Endodermal cell (in vitro differentiated cells): ENCODE results near the gene MLX. TPM values are rescaled to one million over a fixed set of nuclear protein-coding genes. Genes with fewer than 3 reads are reported as not detected.
A peak's percentile ranks its signal among the peaks of the same experiment; 100 is the strongest.

Experiments used
- DNase-seq: peaks from one replicate; pipeline ENCODE4 v3.0.0-alpha.2; 2017
- H3K27ac ChIP-seq: 2 replicates; pipeline ENCODE4 v1.5.1; 2013; ENCODE audit warnings: mild to moderate bottlenecking, low read depth, low read length, moderate library complexity
- H3K27me3 ChIP-seq: 2 replicates; pipeline ENCODE4 v1.6.1; 2013; ENCODE audit warnings: mild to moderate bottlenecking, low read length, moderate library complexity; ENCODE audit not compliant: insufficient read depth, control insufficient read depth, poor library complexity, severe bottlenecking
- H3K36me3 ChIP-seq: 2 replicates; pipeline ENCODE4 v1.7.0; 2013; ENCODE audit warnings: mild to moderate bottlenecking, low read length, moderate library complexity; ENCODE audit not compliant: control insufficient read depth, insufficient read depth
- H3K4me1 ChIP-seq: one replicate; pipeline ENCODE4 v1.7.0; 2013; ENCODE audit warnings: low read length; ENCODE audit not compliant: control insufficient read depth, insufficient read depth
- H3K4me3 ChIP-seq: 2 replicates; pipeline ENCODE4 v1.5.1; 2013; ENCODE audit warnings: mild to moderate bottlenecking, low read length, moderate library complexity
- H3K9ac ChIP-seq: 2 replicates; pipeline ENCODE4 v1.6.1; 2013; ENCODE audit warnings: mild to moderate bottlenecking, low read length, moderate library complexity; ENCODE audit not compliant: poor library complexity, severe bottlenecking; ENCODE audit errors: extremely low read depth
- H3K9me3 ChIP-seq: 2 replicates; pipeline ENCODE4 v1.6.1; 2013; ENCODE audit warnings: mild to moderate bottlenecking, low read length, moderate library complexity; ENCODE audit not compliant: control insufficient read depth
- H3K27ac Mint-ChIP-seq: 2 replicates; pipeline ENCODE4 v1.8.0; 2020; ENCODE audit warnings: mixed read lengths
- H3K27me3 Mint-ChIP-seq: 2 replicates; pipeline ENCODE4 v1.8.0; 2021; ENCODE audit warnings: mild to moderate bottlenecking, mixed read lengths; ENCODE audit not compliant: insufficient read depth
- H3K36me3 Mint-ChIP-seq: 2 replicates; pipeline ENCODE4 v1.8.0; 2020; ENCODE audit warnings: low read depth, mixed read lengths
- H3K4me1 Mint-ChIP-seq: 2 replicates; pipeline ENCODE4 v1.8.0; 2020; ENCODE audit warnings: mixed read lengths
- H3K4me3 Mint-ChIP-seq: 2 replicates; pipeline ENCODE4 v1.8.0; 2020; ENCODE audit warnings: mild to moderate bottlenecking, moderate library complexity, mixed read lengths
- H3K9me3 Mint-ChIP-seq: 2 replicates; pipeline ENCODE4 v1.8.0; 2020; ENCODE audit warnings: mild to moderate bottlenecking, mixed read lengths
- CTCF ChIP-seq: fragments of 200-600 bp; sonication (generic); conservative IDR thresholded peaks from 2 replicates; pipeline ENCODE4 v1.5.0; 2021; ENCODE audit warnings: antibody characterized with exemption, mild to moderate bottlenecking
- WGBS, 2 experiments: methylation state at CpG; one replicate each; pipeline versions ENCODE4 v1.1.5 to v1.1.7; 2013; ENCODE audit warnings: missing lambda C conversion rate in 2 of 2, mixed read lengths in 1 of 2; ENCODE audit not compliant: insufficient coverage in 1 of 2, insufficient read length in 1 of 2; 5-methylcytosine and 5-hydroxymethylcytosine counted together
- total RNA-seq, 2 donors: library from RNA; stranded (reverse); fragmentation: NEBNext Ultra II Directional in 1 of 2; extraction: Animal tissue kit (Norgen Biotek cat#: 25700) in 1 of 2; gene quantifications; 2 replicates in 1 of 2; 3 replicates in 1 of 2; pipeline ENCODE4 v1.2.1, GENCODE V29; 2021

The MLX gene
- total RNA-seq, 2 donors from 2014 or later, result 37.1 to 38.5 TPM

- no peaks in the 10 kb centered on the region for H3K9me3 ChIP-seq
- H3K36me3 ChIP-seq, result no peaks in the 10 kb centered on the region
- Mint-ChIP-seq H3K4me1 (peaks cover 15% of the 10 kb centered on the region), H3K4me3 (peak overlapping the region; percentile 82), H3K36me3 (no peaks in the 10 kb centered on the region), H3K9me3 (no peaks in the 10 kb centered on the region), H3K27ac (peak overlapping the region; percentile 94), H3K27me3 (no peaks in the 10 kb centered on the region)
- H3K27me3 ChIP-seq, result no peaks in the 10 kb centered on the region
- no peak for DNase-seq
- no peak overlapping the region for H3K27ac ChIP-seq
- peak overlapping the region; percentile 74 for H3K9ac ChIP-seq
- peak overlapping the region; percentile 89 for H3K4me3 ChIP-seq
- WGBS, 2 experiments, result 65 to 76% methylated on average over 15 to 16 of the region's 16 CpGs
- H3K4me1 ChIP-seq, result no peaks in the 10 kb centered on the region
- no peak for TF ChIP-seq CTCF
Observed at GRCh38 chr17:42553866-42554249, 13.0 kb upstream of the MLX start.

GRCh38 chr17:42554250-42555121 lies 12.4 kb upstream of the MLX start:
- Histone ChIP-seq H3K4me3 (peak overlapping the region; percentile 89), H3K4me1 (no peaks in the 10 kb centered on the region), H3K27ac (peak overlapping the region; percentile 75), H3K9me3 (no peaks in the 10 kb centered on the region), H3K36me3 (no peaks in the 10 kb centered on the region), H3K9ac (peak overlapping the region; percentile 74), H3K27me3 (no peaks in the 10 kb centered on the region)
- Mint-ChIP-seq H3K36me3 (no peaks in the 10 kb centered on the region), H3K27me3 (no peaks in the 10 kb centered on the region), H3K9me3 (no peaks in the 10 kb centered on the region), H3K4me1 (peaks cover 13% of the 10 kb centered on the region), H3K27ac (peak overlapping the region; percentile 94), H3K4me3 (peak overlapping the region; percentile 82)
- WGBS, 2 experiments, result 1 to 3% methylated on average over 33 to 82 of the region's 82 CpGs
- DNase-seq, result peak; percentile 98
- no peak for TF ChIP-seq CTCF

GRCh38 chr17:42555122-42555622 lies 11.7 kb upstream of the MLX start:
- no peak for DNase-seq
- Mint-ChIP-seq H3K27me3 (no peaks in the 10 kb centered on the region), H3K36me3 (no peaks in the 10 kb centered on the region), H3K4me1 (peaks cover 15% of the 10 kb centered on the region), H3K27ac (peak overlapping the region; percentile 94), H3K9me3 (no peaks in the 10 kb centered on the region), H3K4me3 (peak overlapping the region; percentile 82)
- no peaks in the 10 kb centered on the region for H3K36me3 ChIP-seq
- H3K4me3 ChIP-seq, result peak overlapping the region; percentile 89
- H3K9me3 ChIP-seq, result no peaks in the 10 kb centered on the region
- no peaks in the 10 kb centered on the region for H3K27me3 ChIP-seq
- no peak for TF ChIP-seq CTCF
- peak overlapping the region; percentile 75 for H3K27ac ChIP-seq
- H3K4me1 ChIP-seq, result no peaks in the 10 kb centered on the region
- 33 to 38% methylated on average over 3 to 4 of the region's 4 CpGs for WGBS, 2 experiments
- H3K9ac ChIP-seq, result peak overlapping the region; percentile 74
